SJSA1 (cell line): ENCODE measurements around the gene PPIL1. TPM values are rescaled to one million over a fixed set of nuclear protein-coding genes. Genes with fewer than 3 reads are reported as not detected.

Experiments used
- DNase-seq, 2 experiments: peaks; one replicate each; pipeline ENCODE4 v3.0.0-alpha.2; 2015 to 2020; ENCODE audit warnings: low spot score in 2 of 2, low read depth in 1 of 2
- H3K27ac ChIP-seq: fragments of 250-450 bp; sonication (Bioruptor Pico); 2 replicates; pipeline ENCODE4 v1.5.1; 2020; ENCODE audit warnings: mild to moderate bottlenecking, moderate library complexity
- H3K27me3 ChIP-seq: fragments of 250-450 bp; sonication (Bioruptor Pico); replicated peaks from 2 replicates; pipeline ENCODE4 v1.5.1; 2020; ENCODE audit warnings: mild to moderate bottlenecking, moderate library complexity
- H3K36me3 ChIP-seq: fragments of 250-450 bp; sonication (Bioruptor Pico); 2 replicates; pipeline ENCODE4 v1.5.1; 2020; ENCODE audit warnings: mild to moderate bottlenecking
- H3K4me1 ChIP-seq: fragments of 250-450 bp; sonication (Bioruptor Pico); replicated peaks from 2 replicates; pipeline ENCODE4 v1.6.1; 2021; ENCODE audit warnings: mild to moderate bottlenecking
- H3K4me3 ChIP-seq: fragments of 250-450 bp; sonication (Bioruptor Pico); 2 replicates; pipeline ENCODE4 v1.5.1; 2020; ENCODE audit warnings: mild to moderate bottlenecking
- H3K9me3 ChIP-seq: fragments of 250-450 bp; sonication (Bioruptor Pico); replicated peaks from 2 replicates; pipeline ENCODE4 v1.5.1; 2020; ENCODE audit warnings: mild to moderate bottlenecking
- total RNA-seq: library from RNA; depleted of rRNA; stranded (reverse); fragments of >200 nt; shearing (Covaris generic); gene quantifications from 2 replicates; pipeline ENCODE4 v1.2.3, GENCODE V29; 2014

Gene PPIL1
- total RNA-seq, 1 experiment from 2014 or later: 83.6 TPM

- no peaks in the 10 kb centered on the region for H3K9me3 ChIP-seq
- DNase-seq: no peak
- H3K4me1 ChIP-seq: peaks cover 8% of the 10 kb centered on the region
- no peak overlapping the region for H3K27ac ChIP-seq
- H3K4me3 ChIP-seq: no peak overlapping the region
- no peaks in the 10 kb centered on the region for H3K27me3 ChIP-seq
- 0 out of 2 replicates have a peak, but pooled peaks cover 4% of the 10 kb centered on the region for H3K36me3 ChIP-seq
Observed at GRCh38 chr6:36884610-36885009, 10.0 kb upstream of the PPIL1 start.

- Histone ChIP-seq H3K4me3 (peak overlapping the region; percentile 88), H3K4me1 (peaks cover 17% of the 10 kb centered on the region), H3K36me3 (peaks cover 29% of the 10 kb centered on the region), H3K27ac (peak overlapping the region; percentile 96), H3K9me3 (no peaks in the 10 kb centered on the region), H3K27me3 (no peaks in the 10 kb centered on the region)
- no peak for DNase-seq
Observed at GRCh38 chr6:36875250-36875633, 639 bp upstream of the PPIL1 start.

- Histone ChIP-seq H3K9me3 (no peaks in the 10 kb centered on the region), H3K27me3 (no peaks in the 10 kb centered on the region), H3K4me1 (peaks cover 17% of the 10 kb centered on the region), H3K36me3 (peaks cover 35% of the 10 kb centered on the region), H3K27ac (peak overlapping the region; percentile 96), H3K4me3 (peak overlapping the region; percentile 88)
- no peak for DNase-seq
Observed at GRCh38 chr6:36873612-36874442, 776 bp downstream of the PPIL1 start.

GRCh38 chr6:36873115-36873514 lies 1.5 kb downstream of the PPIL1 start:
- no peaks in the 10 kb centered on the region for H3K9me3 ChIP-seq
- DNase-seq: no peak
- no peak overlapping the region for H3K4me3 ChIP-seq
- no peak overlapping the region for H3K27ac ChIP-seq
- H3K27me3 ChIP-seq: no peaks in the 10 kb centered on the region
- peaks cover 41% of the 10 kb centered on the region for H3K36me3 ChIP-seq
- peaks cover 17% of the 10 kb centered on the region for H3K4me1 ChIP-seq

- Histone ChIP-seq H3K4me1 (peaks cover 17% of the 10 kb centered on the region), H3K36me3 (peaks cover 55% of the 10 kb centered on the region), H3K4me3 (no peak overlapping the region), H3K27me3 (no peaks in the 10 kb centered on the region), H3K9me3 (no peaks in the 10 kb centered on the region), H3K27ac (no peak overlapping the region)
- no peak for DNase-seq
Observed at GRCh38 chr6:36871686-36872085, 2.9 kb downstream of the PPIL1 start.

- H3K27ac ChIP-seq: no peak overlapping the region
- DNase-seq: no peak
Observed at GRCh38 chr6:36867471-36868224, 7.0 kb downstream of the PPIL1 start.

GRCh38 chr6:36865835-36866234 lies 8.8 kb downstream of the PPIL1 start:
- no peak for DNase-seq
- Histone ChIP-seq H3K27ac (no peak overlapping the region), H3K4me1 (no peaks in the 10 kb centered on the region), H3K27me3 (no peaks in the 10 kb centered on the region), H3K36me3 (peaks cover 67% of the 10 kb centered on the region), H3K9me3 (no peaks in the 10 kb centered on the region), H3K4me3 (no peak overlapping the region)

More at GRCh38 chr6:36867471-36868224, 7.0 kb downstream of the PPIL1 start:
- no peak overlapping the region for H3K4me3 ChIP-seq
- no peaks in the 10 kb centered on the region for H3K9me3 ChIP-seq
- no peaks in the 10 kb centered on the region for H3K4me1 ChIP-seq
- peaks cover 68% of the 10 kb centered on the region for H3K36me3 ChIP-seq
- no peaks in the 10 kb centered on the region for H3K27me3 ChIP-seq

GRCh38 chr6:36863670-36864540 lies 10.7 kb downstream of the PPIL1 start:
- H3K9me3 ChIP-seq: no peaks in the 10 kb centered on the region
- no peak for DNase-seq

GRCh38 chr6:36862848-36863382 lies 11.7 kb downstream of the PPIL1 start:
- Histone ChIP-seq H3K9me3 (no peaks in the 10 kb centered on the region), H3K4me3 (no peak overlapping the region), H3K27ac (no peak overlapping the region), H3K27me3 (no peaks in the 10 kb centered on the region), H3K4me1 (no peaks in the 10 kb centered on the region), H3K36me3 (peaks cover 49% of the 10 kb centered on the region)
- no peak for DNase-seq

More at GRCh38 chr6:36863670-36864540, 10.7 kb downstream of the PPIL1 start:
- Histone ChIP-seq H3K27me3 (no peaks in the 10 kb centered on the region), H3K4me1 (no peaks in the 10 kb centered on the region), H3K27ac (no peak overlapping the region), H3K4me3 (no peak overlapping the region), H3K36me3 (peaks cover 57% of the 10 kb centered on the region)

GRCh38 chr6:36862164-36862847 lies 12.3 kb downstream of the PPIL1 start:
- Histone ChIP-seq H3K4me3 (no peak overlapping the region), H3K27ac (no peak overlapping the region), H3K36me3 (peaks cover 47% of the 10 kb centered on the region), H3K4me1 (no peaks in the 10 kb centered on the region), H3K9me3 (no peaks in the 10 kb centered on the region), H3K27me3 (no peaks in the 10 kb centered on the region)
- DNase-seq: peak in 1 of 2 experiments; percentile 25

GRCh38 chr6:36860126-36860525 lies 14.5 kb downstream of the PPIL1 start:
- Histone ChIP-seq H3K4me1 (no peaks in the 10 kb centered on the region), H3K9me3 (no peaks in the 10 kb centered on the region), H3K27me3 (no peaks in the 10 kb centered on the region), H3K27ac (no peak overlapping the region), H3K4me3 (no peak overlapping the region), H3K36me3 (peaks cover 54% of the 10 kb centered on the region)
- peak in 1 of 2 experiments; percentile 10 for DNase-seq

- no peak overlapping the region for H3K27ac ChIP-seq
- peaks cover 3% of the 10 kb centered on the region for H3K4me1 ChIP-seq
- no peaks in the 10 kb centered on the region for H3K27me3 ChIP-seq
- DNase-seq: no peak
- peaks cover 59% of the 10 kb centered on the region for H3K36me3 ChIP-seq
- no peak overlapping the region for H3K4me3 ChIP-seq
- H3K9me3 ChIP-seq: no peaks in the 10 kb centered on the region
Observed at GRCh38 chr6:36858407-36858981, 16.1 kb downstream of the PPIL1 start.
